HG02678 (cell line): Measurements from ENCODE around the gene LSM14A.

Experiments used
- ATAC-seq: cut with Tn5 transposase; IDR thresholded peaks from one replicate; pipeline ENCODE4 v1.9.1; 2021; ENCODE audit warnings: mild to moderate bottlenecking, moderate library complexity; ENCODE audit not compliant: unreplicated experiment

Gene LSM14A

GRCh38 chr19:34254046-34254697 lies 81.9 kb downstream of the LSM14A start, which contains the start of gene GARRE1:
Gene GARRE1 (plus strand): TSS chr19:34254554. CDS start chr19:34300474, 45,920 bp downstream.
- peak; percentile 91 for ATAC-seq

GRCh38 chr19:34254698-34255432 lies 82.6 kb downstream of the LSM14A start:
- ATAC-seq = peak; percentile 57

- ATAC-seq = no peak
Measured at GRCh38 chr19:34255546-34255945, 83.2 kb downstream of the LSM14A start.

GRCh38 chr19:34256835-34257558 lies 84.7 kb downstream of the LSM14A start:
- no peak for ATAC-seq

- no peak for ATAC-seq
Measured at GRCh38 chr19:34257559-34257924, 85.2 kb downstream of the LSM14A start.

- ATAC-seq = no peak
Measured at GRCh38 chr19:34259367-34260095, 87.2 kb downstream of the LSM14A start.

- ATAC-seq = no peak
Measured at GRCh38 chr19:34260771-34261173, 88.5 kb downstream of the LSM14A start.

- no peak for ATAC-seq
Measured at GRCh38 chr19:34261334-34262109, 89.2 kb downstream of the LSM14A start.

- no peak for ATAC-seq
Measured at GRCh38 chr19:34263745-34264237, 91.5 kb downstream of the LSM14A start.

GRCh38 chr19:34265221-34265650 lies 92.9 kb downstream of the LSM14A start:
- ATAC-seq = no peak

- no peak for ATAC-seq
Measured at GRCh38 chr19:34269081-34269480, 96.8 kb downstream of the LSM14A start.

GRCh38 chr19:34269489-34269888 lies 97.2 kb downstream of the LSM14A start:
- ATAC-seq = no peak

- peak; percentile 61 for ATAC-seq
Measured at GRCh38 chr19:34269968-34270621, 97.8 kb downstream of the LSM14A start.

GRCh38 chr19:34273121-34273520 lies 100.8 kb downstream of the LSM14A start:
- ATAC-seq = no peak

GRCh38 chr19:34274284-34274826 lies 102.1 kb downstream of the LSM14A start:
- no peak for ATAC-seq

- ATAC-seq = no peak
Measured at GRCh38 chr19:34274827-34275625, 102.7 kb downstream of the LSM14A start.

GRCh38 chr19:34275705-34276104 lies 103.4 kb downstream of the LSM14A start:
- no peak for ATAC-seq

- no peak for ATAC-seq
Measured at GRCh38 chr19:34276614-34277013, 104.3 kb downstream of the LSM14A start.
